WTC11 (cell line): ENCODE data around the gene DCBLD2. TPM values are rescaled to one million over a fixed set of nuclear protein-coding genes. Genes with fewer than 3 reads are reported as not detected.

ENCODE experiments used
- ATAC-seq: fragments of 200-7000 bp; cut with Tn5 transposase; 2 replicates; pipeline ENCODE4 v1.10.0; 2021; ENCODE audit warnings: mild to moderate bottlenecking, moderate library complexity
- CTCF ChIA-PET: fragments of 300-600 bp; sonication (Branson Sonifier 250); formaldehyde crosslinking; loops from one replicate; lab custom pipeline; 2021; ENCODE audit warnings: antibody characterized with exemption; lab: Charles Lee
- POLR2A ChIA-PET: fragments of 350-600 bp; sonication (Branson Sonifier 250); formaldehyde crosslinking; loops from one replicate; lab custom pipeline; 2021; ENCODE audit warnings: antibody characterized with exemption; lab: Charles Lee
- DNase-seq: peaks from one replicate; pipeline ENCODE4 v3.0.0; 2021; ENCODE audit warnings: low spot score
- H3K27ac Mint-ChIP-seq: 2 replicates; pipeline ENCODE4 v1.8.0; 2021; ENCODE audit warnings: mixed read lengths
- H3K27me3 Mint-ChIP-seq: 2 replicates; pipeline ENCODE4 v1.8.0; 2021; ENCODE audit warnings: low read depth, mild to moderate bottlenecking, moderate library complexity, mixed read lengths
- H3K36me3 Mint-ChIP-seq: 2 replicates; pipeline ENCODE4 v1.8.0; 2021; ENCODE audit warnings: mixed read lengths
- H3K4me1 Mint-ChIP-seq: 2 replicates; pipeline ENCODE4 v1.8.0; 2022; ENCODE audit warnings: mixed read lengths
- H3K4me3 Mint-ChIP-seq: 2 replicates; pipeline ENCODE4 v1.8.0; 2021; ENCODE audit warnings: mild to moderate bottlenecking, moderate library complexity, mixed read lengths
- H3K9me3 Mint-ChIP-seq: 2 replicates; pipeline ENCODE4 v1.8.0; 2021; ENCODE audit warnings: mixed read lengths
- CREM ChIP-seq: sonication (generic); formaldehyde crosslinking; IDR thresholded peaks from 2 replicates; pipeline ENCODE4 v1.8.1; 2022; ENCODE audit warnings: mild to moderate bottlenecking, missing genetic modification reagents, moderate library complexity
- ELF4 ChIP-seq: sonication (generic); formaldehyde crosslinking; IDR thresholded peaks from 2 replicates; pipeline ENCODE4 v1.8.1; 2022; ENCODE audit warnings: low read depth, mild to moderate bottlenecking, moderate library complexity, missing genetic modification reagents
- ETV6 ChIP-seq: sonication (generic); formaldehyde crosslinking; IDR thresholded peaks from 2 replicates; pipeline ENCODE4 v1.8.1; 2022; ENCODE audit warnings: mild to moderate bottlenecking, missing genetic modification reagents
- FOXP1 ChIP-seq: sonication (generic); formaldehyde crosslinking; IDR thresholded peaks from 2 replicates; pipeline ENCODE4 v1.8.0; 2022; ENCODE audit warnings: missing genetic modification reagents, mild to moderate bottlenecking, moderate library complexity, borderline replicate concordance
- GABPB1 ChIP-seq: sonication (generic); formaldehyde crosslinking; IDR thresholded peaks from 2 replicates; pipeline ENCODE4 v1.8.1; 2023; ENCODE audit warnings: mild to moderate bottlenecking, missing genetic modification reagents
- HMGA2 ChIP-seq: fragments of 250-450 bp; sonication (Bioruptor Pico); IDR thresholded peaks from 2 replicates; pipeline ENCODE4 v1.4.0; 2021; ENCODE audit warnings: mild to moderate bottlenecking, moderate library complexity
- IRF2 ChIP-seq: sonication (generic); formaldehyde crosslinking; IDR thresholded peaks from 2 replicates; pipeline ENCODE4 v1.8.0; 2022; ENCODE audit warnings: low read depth, missing genetic modification reagents, borderline replicate concordance
- MYBL2 ChIP-seq: sonication (generic); formaldehyde crosslinking; IDR thresholded peaks from 2 replicates; pipeline ENCODE4 v1.8.1; 2023; ENCODE audit warnings: mild to moderate bottlenecking, moderate library complexity, missing genetic modification reagents
- NFYB ChIP-seq: sonication (generic); formaldehyde crosslinking; conservative IDR thresholded peaks from 2 replicates; pipeline ENCODE4 v1.8.0; 2022; ENCODE audit warnings: low read depth, missing genetic modification reagents
- SOX15 ChIP-seq: fragments of 250-450 bp; sonication (Bioruptor Pico); IDR thresholded peaks from 2 replicates; pipeline ENCODE4 v1.9.0; 2021; ENCODE audit warnings: mild to moderate bottlenecking
- TEAD4 ChIP-seq: sonication (generic); formaldehyde crosslinking; IDR thresholded peaks from 2 replicates; pipeline ENCODE4 v1.8.0; 2022; ENCODE audit warnings: mild to moderate bottlenecking, missing genetic modification reagents
- ZNF396 ChIP-seq: fragments of 250-450 bp; sonication (Bioruptor Pico); IDR thresholded peaks from 2 replicates; pipeline ENCODE4 v1.8.0; 2021; ENCODE audit warnings: mild to moderate bottlenecking, moderate library complexity, borderline replicate concordance
- total RNA-seq: library from RNA; stranded (reverse); gene quantifications from 3 replicates; pipeline ENCODE4 v1.2.3, GENCODE V29; 2021
- TF ChIP-seq, protein P1 (sequence below): sonication (generic); formaldehyde crosslinking; conservative IDR thresholded peaks from 2 replicates; pipeline ENCODE4 v1.8.1; 2023; ENCODE audit warnings: mild to moderate bottlenecking, low read depth, missing genetic modification reagents, moderate library complexity
- TF ChIP-seq, protein P2 (sequence below): sonication (generic); formaldehyde crosslinking; IDR thresholded peaks from 2 replicates; pipeline ENCODE4 v1.8.0; 2023; ENCODE audit warnings: missing genetic modification reagents, mild to moderate bottlenecking, borderline replicate concordance
- TF ChIP-seq, protein P3 (sequence below): sonication (generic); formaldehyde crosslinking; IDR thresholded peaks from 2 replicates; pipeline ENCODE4 v1.8.0; 2023; ENCODE audit warnings: missing genetic modification reagents
- TF ChIP-seq, protein P4 (sequence below): sonication (generic); formaldehyde crosslinking; IDR thresholded peaks from 2 replicates; pipeline ENCODE4 v1.8.1; 2023; ENCODE audit warnings: mild to moderate bottlenecking, moderate library complexity, missing genetic modification reagents

The DCBLD2 gene
- total RNA-seq, 1 experiment from 2014 or later = 47.9 TPM

DNA sequence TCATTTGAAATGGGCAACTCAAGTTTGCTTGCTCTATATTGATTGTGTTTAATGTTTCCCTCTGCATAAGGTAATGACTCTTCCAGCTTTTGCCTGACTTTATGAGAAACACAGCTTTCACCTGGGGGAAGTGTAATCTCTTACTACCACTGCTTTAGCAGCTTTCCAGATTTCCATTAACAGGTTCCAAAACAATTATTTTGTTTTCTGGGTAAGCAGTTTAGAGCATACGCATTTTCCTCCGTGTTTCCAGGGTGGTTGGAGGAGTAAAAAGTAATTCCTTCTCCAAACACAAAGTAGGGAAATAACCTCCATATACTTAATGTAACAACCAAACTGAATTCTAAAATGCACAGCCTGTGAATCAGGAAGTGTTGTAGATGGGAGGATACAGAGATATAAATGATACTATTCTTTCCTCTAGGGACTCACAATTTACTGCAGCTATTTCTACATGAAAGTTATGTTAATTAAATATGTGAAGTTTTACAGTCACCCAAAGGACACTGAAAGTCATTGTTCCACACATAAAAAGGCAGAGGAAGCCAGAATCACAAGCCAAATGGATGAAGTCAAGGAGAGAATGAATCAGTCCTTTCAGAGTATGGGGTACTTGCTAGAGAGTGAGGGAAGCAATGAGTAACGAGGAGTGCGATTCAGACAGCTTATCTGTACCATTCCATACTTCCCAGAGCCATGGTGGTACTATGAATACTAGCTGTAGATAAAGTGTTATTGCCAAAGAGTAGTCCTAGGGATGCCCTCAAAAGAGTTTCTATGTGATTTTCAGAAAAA is 121.8 kb downstream of the DCBLD2 start:
- Mint-ChIP-seq H3K9me3 (no peaks in the 10 kb centered on the region; the same call in 1 of the 2 replicates), H3K4me3 (no peak overlapping the region), H3K4me1 (peaks cover 4% of the 10 kb centered on the region; the same call in 1 of the 2 replicates), H3K36me3 (0 out of 2 replicates have a peak, but pooled peaks cover 3% of the 10 kb centered on the region), H3K27me3 (no peaks in the 10 kb centered on the region; the same call in 1 of the 2 replicates), H3K27ac (no peak overlapping the region)
- no peak for ATAC-seq
- no peak for DNase-seq
- POLR2A ChIA-PET = no interaction called here
- CTCF ChIA-PET = no interaction called here
- TF ChIP-seq FOXP1 (CRISPR knock-in tag) (no peak), ZNF396 (CRISPR knock-in tag) (no peak), IRF2 (no peak)

DNA sequence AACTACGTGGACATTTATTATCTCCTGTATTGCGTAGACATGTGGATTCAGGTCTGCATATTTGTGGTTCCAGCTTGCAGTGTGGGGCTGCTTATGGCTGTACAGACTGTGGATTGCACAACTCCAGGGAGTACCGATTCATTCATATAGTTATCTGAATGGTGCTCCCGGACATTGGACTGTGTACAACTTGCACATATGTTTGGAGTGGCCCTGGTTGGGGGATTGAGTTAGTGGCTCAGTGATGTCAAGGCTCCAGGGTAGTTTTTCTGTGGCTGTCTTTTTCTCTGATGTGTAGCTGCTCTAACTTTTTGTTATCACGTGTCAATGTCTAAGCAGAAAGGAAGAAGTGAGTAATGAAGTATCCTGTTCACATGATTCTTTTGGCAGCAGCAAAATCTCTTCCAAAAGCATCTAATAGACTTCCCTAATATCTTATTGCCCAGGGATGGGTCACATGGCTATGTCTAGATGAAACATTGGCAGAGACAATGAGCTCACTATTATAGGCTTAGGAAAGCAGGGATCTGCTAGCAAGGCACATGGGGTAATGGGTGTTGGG is 122.6 kb downstream of the DCBLD2 start:
- H3K4me1 Mint-ChIP-seq = peaks cover 4% of the 10 kb centered on the region; the same call in 1 of the 2 replicates
- no peaks in the 10 kb centered on the region; the same call in 1 of the 2 replicates for H3K27me3 Mint-ChIP-seq
- peak; percentile 63; the same call in 1 of the 2 replicates for TF ChIP-seq GABPB1 (CRISPR knock-in tag)
- TF ChIP-seq, protein P1, sequence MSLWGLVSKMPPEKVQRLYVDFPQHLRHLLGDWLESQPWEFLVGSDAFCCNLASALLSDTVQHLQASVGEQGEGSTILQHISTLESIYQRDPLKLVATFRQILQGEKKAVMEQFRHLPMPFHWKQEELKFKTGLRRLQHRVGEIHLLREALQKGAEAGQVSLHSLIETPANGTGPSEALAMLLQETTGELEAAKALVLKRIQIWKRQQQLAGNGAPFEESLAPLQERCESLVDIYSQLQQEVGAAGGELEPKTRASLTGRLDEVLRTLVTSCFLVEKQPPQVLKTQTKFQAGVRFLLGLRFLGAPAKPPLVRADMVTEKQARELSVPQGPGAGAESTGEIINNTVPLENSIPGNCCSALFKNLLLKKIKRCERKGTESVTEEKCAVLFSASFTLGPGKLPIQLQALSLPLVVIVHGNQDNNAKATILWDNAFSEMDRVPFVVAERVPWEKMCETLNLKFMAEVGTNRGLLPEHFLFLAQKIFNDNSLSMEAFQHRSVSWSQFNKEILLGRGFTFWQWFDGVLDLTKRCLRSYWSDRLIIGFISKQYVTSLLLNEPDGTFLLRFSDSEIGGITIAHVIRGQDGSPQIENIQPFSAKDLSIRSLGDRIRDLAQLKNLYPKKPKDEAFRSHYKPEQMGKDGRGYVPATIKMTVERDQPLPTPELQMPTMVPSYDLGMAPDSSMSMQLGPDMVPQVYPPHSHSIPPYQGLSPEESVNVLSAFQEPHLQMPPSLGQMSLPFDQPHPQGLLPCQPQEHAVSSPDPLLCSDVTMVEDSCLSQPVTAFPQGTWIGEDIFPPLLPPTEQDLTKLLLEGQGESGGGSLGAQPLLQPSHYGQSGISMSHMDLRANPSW (CRISPR knock-in tag) = no peak
- DNase-seq (no peak), ATAC-seq (no peak)
- CTCF ChIA-PET = interaction anchor here (1.5 kb wide), 1 partner anchor 38 kb away, joined by 3 read pairs; no protein-coding TSS in a partner anchor
- 0 out of 2 replicates have a peak, but pooled peaks cover 3% of the 10 kb centered on the region for H3K36me3 Mint-ChIP-seq
- H3K4me3 Mint-ChIP-seq = no peak overlapping the region
- no peak overlapping the region for H3K27ac Mint-ChIP-seq
- POLR2A ChIA-PET = no interaction called here
- H3K9me3 Mint-ChIP-seq = no peaks in the 10 kb centered on the region; the same call in 1 of the 2 replicates

DNA sequence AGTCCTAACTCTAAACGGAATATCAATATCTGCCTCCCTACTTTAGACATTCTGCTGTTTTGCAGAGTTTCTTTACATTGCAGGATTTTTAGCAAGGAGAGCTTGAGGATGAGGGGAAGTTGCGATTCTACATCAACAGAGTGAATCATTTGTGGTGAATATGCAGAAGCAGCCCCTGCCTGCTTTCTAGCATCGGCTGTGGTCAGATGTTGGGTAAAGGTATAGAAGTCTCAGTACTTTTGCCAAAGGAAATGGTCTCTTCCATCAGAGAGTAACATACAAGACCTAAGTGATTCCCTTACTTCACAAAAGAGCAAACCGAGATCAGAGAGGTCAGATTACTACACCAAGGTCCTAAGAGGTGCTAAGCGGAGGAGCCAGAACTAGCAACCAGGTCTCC is 123.1 kb downstream of the DCBLD2 start:
- Mint-ChIP-seq H3K27me3 (no peaks in the 10 kb centered on the region; the same call in 1 of the 2 replicates), H3K27ac (no peak overlapping the region), H3K36me3 (0 out of 2 replicates have a peak, but pooled peaks cover 3% of the 10 kb centered on the region), H3K9me3 (no peaks in the 10 kb centered on the region; the same call in 1 of the 2 replicates), H3K4me3 (no peak overlapping the region), H3K4me1 (peaks cover 4% of the 10 kb centered on the region; the same call in 1 of the 2 replicates)
- ChIA-PET POLR2A (no interaction called here), CTCF (interaction anchor here (1.5 kb wide), 1 partner anchor 39 kb away, joined by 3 read pairs; no protein-coding TSS in a partner anchor)
- DNase-seq (no peak), ATAC-seq (no peak)
- no peak for TF ChIP-seq HMGA2 (CRISPR knock-in tag)

DNA sequence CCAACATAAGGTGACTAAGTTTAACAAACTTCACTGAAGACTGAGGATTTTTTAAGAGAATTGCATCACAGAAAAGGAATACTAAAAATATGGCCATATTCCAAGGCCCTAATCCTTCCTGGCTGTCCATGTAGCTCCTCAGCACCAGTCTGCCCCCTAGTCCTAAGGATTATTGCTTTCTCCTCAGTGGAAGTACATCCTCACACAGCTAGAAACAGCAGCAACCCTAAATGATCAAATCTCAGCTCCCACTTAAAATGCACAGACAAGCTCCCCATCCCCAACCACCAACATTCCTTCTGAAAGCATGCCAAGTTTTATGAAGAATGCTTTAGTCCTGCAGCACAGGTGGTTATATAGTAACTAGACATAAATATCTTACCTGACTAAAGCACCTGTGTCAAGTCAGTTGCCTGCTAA is 123.7 kb downstream of the DCBLD2 start:
- 0 out of 2 replicates have a peak, but pooled peaks cover 3% of the 10 kb centered on the region for H3K36me3 Mint-ChIP-seq
- no peak for DNase-seq
- ChIA-PET CTCF (interaction anchor here (1.5 kb wide), 1 partner anchor 40 kb away, joined by 3 read pairs; no protein-coding TSS in a partner anchor), POLR2A (no interaction called here)
- no peaks in the 10 kb centered on the region; the same call in 1 of the 2 replicates for H3K9me3 Mint-ChIP-seq
- no peak overlapping the region for H3K27ac Mint-ChIP-seq
- peaks cover 4% of the 10 kb centered on the region; the same call in 1 of the 2 replicates for H3K4me1 Mint-ChIP-seq
- H3K27me3 Mint-ChIP-seq = no peaks in the 10 kb centered on the region; the same call in 1 of the 2 replicates
- H3K4me3 Mint-ChIP-seq = no peak overlapping the region
- no peak for ATAC-seq
- TF ChIP-seq, protein P2, sequence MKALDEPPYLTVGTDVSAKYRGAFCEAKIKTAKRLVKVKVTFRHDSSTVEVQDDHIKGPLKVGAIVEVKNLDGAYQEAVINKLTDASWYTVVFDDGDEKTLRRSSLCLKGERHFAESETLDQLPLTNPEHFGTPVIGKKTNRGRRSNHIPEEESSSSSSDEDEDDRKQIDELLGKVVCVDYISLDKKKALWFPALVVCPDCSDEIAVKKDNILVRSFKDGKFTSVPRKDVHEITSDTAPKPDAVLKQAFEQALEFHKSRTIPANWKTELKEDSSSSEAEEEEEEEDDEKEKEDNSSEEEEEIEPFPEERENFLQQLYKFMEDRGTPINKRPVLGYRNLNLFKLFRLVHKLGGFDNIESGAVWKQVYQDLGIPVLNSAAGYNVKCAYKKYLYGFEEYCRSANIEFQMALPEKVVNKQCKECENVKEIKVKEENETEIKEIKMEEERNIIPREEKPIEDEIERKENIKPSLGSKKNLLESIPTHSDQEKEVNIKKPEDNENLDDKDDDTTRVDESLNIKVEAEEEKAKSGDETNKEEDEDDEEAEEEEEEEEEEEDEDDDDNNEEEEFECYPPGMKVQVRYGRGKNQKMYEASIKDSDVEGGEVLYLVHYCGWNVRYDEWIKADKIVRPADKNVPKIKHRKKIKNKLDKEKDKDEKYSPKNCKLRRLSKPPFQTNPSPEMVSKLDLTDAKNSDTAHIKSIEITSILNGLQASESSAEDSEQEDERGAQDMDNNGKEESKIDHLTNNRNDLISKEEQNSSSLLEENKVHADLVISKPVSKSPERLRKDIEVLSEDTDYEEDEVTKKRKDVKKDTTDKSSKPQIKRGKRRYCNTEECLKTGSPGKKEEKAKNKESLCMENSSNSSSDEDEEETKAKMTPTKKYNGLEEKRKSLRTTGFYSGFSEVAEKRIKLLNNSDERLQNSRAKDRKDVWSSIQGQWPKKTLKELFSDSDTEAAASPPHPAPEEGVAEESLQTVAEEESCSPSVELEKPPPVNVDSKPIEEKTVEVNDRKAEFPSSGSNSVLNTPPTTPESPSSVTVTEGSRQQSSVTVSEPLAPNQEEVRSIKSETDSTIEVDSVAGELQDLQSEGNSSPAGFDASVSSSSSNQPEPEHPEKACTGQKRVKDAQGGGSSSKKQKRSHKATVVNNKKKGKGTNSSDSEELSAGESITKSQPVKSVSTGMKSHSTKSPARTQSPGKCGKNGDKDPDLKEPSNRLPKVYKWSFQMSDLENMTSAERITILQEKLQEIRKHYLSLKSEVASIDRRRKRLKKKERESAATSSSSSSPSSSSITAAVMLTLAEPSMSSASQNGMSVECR = no peak
- TF ChIP-seq TEAD4 (CRISPR knock-in tag) (no peak), ETV6 (CRISPR knock-in tag) (no peak), ELF4 (CRISPR knock-in tag) (no peak), NFYB (CRISPR knock-in tag) (no peak), SOX15 (CRISPR knock-in tag) (no peak), CREM (CRISPR knock-in tag) (no peak), MYBL2 (CRISPR knock-in tag) (no peak)
- TF ChIP-seq, protein P3, sequence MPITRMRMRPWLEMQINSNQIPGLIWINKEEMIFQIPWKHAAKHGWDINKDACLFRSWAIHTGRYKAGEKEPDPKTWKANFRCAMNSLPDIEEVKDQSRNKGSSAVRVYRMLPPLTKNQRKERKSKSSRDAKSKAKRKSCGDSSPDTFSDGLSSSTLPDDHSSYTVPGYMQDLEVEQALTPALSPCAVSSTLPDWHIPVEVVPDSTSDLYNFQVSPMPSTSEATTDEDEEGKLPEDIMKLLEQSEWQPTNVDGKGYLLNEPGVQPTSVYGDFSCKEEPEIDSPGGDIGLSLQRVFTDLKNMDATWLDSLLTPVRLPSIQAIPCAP = no peak
- TF ChIP-seq, protein P4, sequence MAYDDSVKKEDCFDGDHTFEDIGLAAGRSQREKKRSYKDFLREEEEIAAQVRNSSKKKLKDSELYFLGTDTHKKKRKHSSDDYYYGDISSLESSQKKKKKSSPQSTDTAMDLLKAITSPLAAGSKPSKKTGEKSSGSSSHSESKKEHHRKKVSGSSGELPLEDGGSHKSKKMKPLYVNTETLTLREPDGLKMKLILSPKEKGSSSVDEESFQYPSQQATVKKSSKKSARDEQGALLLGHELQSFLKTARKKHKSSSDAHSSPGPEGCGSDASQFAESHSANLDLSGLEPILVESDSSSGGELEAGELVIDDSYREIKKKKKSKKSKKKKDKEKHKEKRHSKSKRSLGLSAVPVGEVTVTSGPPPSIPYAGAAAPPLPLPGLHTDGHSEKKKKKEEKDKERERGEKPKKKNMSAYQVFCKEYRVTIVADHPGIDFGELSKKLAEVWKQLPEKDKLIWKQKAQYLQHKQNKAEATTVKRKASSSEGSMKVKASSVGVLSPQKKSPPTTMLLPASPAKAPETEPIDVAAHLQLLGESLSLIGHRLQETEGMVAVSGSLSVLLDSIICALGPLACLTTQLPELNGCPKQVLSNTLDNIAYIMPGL (CRISPR knock-in tag) = no peak
